GM21367 (cell line): ENCODE data around the gene PPP1R12C.
"Not testable (repeated sequence)": the region's sequence is repeated elsewhere in the genome, so short reads cannot be mapped to it uniquely, and the experiment has no call there.

Experiments
- ATAC-seq: cut with Tn5 transposase; IDR thresholded peaks from one replicate; pipeline ENCODE4 v1.9.1; 2021; ENCODE audit not compliant: unreplicated experiment

The PPP1R12C gene

GRCh38 chr19:55112246-55112776, 5.1 kb downstream of the PPP1R12C start:
- ATAC-seq = no peak

GRCh38 chr19:55111238-55111831, 6.1 kb downstream of the PPP1R12C start:
- no peak for ATAC-seq

DNA sequence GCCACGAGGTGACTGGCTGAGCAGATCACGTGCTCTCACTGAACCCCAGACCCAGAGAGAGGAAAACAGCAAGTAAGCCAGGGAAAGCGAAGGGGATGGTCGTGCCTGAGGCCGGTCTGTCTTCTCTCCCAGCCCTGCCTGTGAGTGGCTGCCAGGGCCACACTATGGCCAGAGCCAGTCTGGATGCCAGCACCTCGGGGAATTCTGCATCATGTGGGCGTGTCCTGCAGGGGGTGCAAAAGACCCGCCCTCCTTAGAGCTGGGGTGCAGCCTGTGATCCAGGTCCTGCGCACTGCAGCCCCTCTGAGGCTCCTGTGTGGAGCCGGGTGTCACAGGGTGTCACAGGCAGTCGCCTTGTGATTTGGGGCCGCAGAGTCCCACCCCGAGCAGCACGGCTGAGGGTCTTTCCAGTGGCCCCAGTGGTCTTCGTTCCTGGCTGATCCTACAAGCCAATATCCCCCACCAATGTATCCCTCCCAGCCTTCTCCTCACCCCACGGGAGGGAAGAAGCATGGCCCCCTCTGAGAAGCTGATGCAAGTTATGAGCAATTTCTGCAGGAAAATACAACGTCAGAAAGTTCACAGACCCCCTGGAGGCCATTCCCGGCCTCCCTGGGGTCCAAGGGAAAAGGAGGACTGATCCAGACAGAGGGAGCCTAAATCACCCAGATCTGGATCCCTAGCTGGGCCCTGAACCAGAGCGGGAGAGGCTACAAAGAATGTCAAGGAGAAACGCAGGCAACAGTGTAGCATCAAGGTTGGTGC, 7.7 kb downstream of the PPP1R12C start:
- no peak for ATAC-seq

GRCh38 chr19:55107252-55107651, 10.2 kb downstream of the PPP1R12C start:
- not testable (repeated sequence) for ATAC-seq

- no peak for ATAC-seq
Measured at GRCh38 chr19:55106591-55106990, 10.8 kb downstream of the PPP1R12C start.

DNA sequence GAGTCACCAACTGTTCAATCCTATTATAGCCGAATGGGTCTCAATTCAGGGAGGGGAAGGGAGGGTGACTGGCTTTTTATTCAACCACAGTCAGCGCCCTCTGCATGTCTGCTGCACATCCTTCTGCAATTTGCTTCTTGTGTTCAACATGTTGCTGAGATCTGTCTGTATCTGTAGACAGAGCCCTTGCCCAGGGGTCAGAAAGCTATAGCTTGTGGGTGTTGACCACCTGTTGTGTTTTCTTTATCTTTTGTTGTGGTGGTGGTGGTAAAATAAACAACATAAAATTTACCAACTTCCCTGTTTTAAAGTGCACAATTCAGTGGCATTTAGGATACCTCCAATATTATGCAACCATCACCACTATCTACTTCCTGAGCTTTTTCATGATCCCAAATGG, 12.2 kb downstream of the PPP1R12C start:
- no peak for ATAC-seq

DNA sequence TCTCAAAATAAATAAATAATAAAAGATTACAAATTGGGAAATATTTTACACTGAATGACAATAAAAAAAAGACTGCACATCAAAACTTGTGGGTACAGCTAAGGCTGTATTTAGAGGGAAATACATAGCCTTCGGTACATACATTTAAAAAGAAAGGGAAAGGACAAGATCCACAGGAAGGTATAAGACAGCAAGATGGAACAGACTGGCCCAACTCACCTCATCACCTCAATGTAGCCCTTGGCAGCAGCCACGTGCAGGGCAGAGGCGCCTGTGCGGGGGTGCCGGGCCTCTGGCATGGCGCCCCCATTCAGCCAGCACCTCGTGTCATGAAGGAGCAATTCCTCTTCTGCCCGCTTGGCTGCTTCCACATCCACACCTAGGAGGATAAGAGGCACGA, 14.2 kb downstream of the PPP1R12C start:
- ATAC-seq = no peak

DNA sequence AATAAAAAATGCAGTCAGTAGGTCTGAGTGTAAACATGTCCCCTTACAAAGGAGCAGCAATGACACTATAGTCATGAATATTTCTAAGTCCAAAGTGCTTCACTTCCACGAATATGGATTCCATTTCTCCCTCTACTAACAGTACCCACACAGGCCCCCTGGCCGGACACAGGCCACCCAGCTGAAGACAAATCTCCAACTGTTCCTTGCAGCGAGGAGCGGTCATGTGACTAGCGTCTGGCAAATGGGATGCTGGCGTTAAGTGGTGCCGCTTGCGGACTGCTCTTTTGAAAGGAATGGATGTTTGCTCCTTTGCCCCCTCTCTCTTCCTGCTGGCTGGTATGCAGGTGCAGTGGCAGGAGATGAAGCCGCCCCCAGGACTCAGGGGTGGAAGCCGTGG, 16.2 kb downstream of the PPP1R12C start:
- no peak for ATAC-seq

DNA sequence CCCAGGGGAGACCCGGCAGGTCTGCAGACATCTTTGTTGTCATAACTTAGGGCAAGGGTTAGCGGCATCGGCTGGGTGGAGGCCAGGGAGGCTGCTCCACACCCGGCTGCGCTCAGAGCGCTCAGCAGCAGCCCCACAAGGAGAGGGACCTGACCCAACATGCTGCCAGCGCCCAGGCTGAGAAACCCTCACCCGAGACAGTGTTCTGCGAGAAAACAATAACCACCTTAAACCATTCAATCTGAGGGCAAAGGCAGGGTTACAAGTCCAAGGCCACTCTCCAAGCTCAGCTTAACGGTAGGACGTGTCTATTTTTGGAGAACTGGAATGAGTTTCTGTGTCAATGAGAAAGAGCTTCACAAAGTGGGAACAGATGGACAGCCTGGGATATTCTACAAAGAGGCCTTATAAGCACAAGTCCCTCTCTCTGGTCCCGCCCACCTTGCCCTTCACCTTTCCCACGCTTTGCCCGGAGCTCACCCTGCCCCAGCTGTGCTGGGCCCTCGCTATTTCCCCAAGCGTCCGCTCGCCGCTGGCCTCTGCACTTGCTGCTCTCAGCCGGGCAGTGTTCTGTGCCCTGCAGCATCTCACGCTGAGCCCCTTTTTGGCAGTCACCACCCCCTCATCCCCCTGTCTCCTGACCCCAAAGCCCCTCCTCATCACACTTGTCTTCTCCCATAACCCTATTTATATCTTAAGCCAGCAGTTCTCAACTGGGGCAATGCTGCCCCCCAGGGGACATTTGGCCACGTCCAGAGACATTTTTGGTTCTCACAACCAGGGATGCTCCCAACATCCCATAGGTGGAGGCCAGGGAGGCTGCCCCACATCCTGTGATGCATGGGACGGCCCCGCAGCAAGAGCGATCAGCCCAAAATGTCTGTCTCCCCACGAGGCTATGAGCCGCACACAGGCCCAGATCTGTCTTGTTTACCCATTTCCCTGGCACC, 17.6 kb downstream of the PPP1R12C start:
- no peak for ATAC-seq

DNA sequence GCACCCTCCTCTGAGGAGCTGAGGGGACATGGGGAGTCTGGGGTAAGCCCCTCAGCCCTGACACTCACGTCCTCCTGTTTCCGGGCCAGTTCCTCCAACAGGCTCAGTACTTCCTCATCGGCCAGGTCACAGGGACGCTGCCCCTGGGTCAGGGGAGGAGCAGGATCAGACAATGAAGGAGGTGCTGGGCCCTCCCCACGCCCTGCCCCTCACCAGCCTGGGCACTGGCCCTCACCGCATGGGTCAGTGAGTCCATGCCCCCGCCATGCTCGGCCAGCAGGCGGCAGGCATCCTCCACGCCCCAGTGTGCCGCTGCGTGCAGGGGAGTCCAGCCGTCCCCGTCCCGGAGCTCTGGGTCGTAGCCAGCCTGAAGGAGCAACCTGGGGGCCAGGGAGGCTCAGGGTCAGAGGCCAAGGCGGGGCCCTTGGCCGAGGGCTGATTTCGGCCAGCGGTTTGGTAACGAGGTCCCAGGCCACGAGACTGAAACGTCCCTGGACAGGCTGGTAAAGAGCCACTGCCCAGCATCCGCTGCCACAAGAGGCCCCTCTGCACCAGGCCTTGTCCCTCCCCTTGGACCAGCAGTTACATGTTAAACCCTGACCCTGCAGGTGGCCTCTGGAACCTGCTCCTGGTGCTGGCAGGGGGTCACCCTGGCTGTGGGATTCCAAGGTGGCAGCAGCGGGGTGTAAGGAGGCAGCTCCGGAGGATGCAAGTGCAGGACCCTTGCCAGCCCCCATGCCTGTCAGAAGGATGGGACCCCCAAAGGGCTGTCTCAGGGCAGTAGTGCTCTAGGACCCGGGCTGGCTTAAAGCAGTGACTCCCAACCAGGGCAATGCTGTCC, 18.5 kb downstream of the PPP1R12C start:
- no peak for ATAC-seq

DNA sequence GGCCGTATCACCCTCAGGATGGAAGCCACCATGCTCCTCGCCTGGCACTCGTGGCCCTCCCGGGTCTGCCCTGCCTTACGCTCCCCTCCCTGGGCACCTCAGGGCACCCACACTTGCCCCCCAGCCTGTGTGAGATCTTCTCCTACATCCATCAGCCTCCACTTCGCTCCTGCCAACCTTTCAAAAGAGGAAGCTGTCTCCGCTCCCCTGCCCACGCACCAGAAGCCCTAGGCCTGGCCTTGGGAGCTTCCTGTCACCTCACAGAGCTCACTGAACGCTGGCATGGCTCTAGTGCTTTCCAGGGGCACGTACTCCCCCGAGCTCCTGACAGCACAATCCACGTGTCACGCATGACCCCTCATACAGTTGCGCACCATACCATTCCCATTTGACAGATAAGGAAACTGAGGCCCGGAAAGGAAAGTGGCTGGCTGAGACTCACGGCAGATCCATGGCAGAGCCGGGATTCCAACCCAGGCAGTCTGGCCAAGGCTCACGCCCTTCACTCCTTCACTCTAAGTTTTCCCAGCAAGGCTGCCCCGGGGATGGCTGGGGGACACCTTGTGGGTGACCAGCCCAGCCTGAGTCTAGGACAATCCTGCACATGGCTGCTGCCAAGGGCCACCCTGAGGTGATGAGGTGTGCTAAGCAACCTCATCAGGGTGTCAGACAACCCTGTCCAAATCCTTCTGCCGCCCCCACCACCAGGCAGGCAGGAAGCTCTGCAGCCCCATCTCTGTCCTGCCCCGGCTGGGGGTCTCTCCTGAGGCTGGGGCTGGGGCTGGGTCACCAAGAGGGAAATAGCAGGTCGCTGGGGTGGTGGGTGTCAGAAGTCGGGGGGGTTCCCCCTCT, 19.3 kb downstream of the PPP1R12C start:
- ATAC-seq = no peak

- no peak for ATAC-seq
Measured at GRCh38 chr19:55096061-55096701, 21.3 kb downstream of the PPP1R12C start.

DNA sequence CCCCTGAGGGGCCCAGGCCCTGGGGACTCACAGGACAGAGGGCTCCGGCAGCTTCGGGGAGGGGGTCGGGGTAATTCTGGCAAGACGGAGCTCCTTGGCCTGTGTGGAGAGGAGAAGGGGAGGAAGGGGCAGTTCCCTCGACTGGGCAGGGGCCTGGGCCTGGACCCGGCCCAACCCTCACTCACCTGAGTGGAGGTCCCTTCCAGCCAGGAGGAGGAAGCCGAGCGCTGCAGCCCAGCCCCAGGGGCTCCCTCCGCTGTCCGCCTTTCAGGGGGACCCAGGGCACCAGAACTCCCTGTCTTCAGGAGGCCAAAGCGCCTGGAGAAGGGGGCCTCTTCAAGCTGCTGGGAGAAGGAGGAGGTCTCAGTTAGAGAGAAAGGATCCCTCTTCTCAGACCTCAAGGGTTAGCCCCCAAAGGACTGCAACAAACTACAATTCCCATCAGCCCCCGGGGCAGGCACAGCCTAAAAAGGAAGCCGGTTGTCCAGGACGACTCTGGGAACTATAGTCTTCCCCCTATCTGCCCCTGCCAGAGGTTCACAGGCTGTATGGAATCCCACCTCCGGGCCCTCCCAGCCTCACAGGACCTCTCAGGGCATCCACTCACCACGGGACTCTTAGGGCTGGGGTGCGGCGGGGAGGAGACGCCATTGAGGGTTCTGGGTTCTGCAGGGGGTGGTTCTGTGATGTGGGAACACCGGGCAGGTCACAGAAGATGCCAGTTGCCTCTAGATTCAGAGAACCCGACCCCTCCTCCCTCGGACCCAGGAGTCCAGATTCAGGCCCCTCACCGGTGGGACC, 22.0 kb downstream of the PPP1R12C start:
- ATAC-seq = no peak

- no peak for ATAC-seq
Measured at GRCh38 chr19:55094456-55095259, 22.8 kb downstream of the PPP1R12C start.

DNA sequence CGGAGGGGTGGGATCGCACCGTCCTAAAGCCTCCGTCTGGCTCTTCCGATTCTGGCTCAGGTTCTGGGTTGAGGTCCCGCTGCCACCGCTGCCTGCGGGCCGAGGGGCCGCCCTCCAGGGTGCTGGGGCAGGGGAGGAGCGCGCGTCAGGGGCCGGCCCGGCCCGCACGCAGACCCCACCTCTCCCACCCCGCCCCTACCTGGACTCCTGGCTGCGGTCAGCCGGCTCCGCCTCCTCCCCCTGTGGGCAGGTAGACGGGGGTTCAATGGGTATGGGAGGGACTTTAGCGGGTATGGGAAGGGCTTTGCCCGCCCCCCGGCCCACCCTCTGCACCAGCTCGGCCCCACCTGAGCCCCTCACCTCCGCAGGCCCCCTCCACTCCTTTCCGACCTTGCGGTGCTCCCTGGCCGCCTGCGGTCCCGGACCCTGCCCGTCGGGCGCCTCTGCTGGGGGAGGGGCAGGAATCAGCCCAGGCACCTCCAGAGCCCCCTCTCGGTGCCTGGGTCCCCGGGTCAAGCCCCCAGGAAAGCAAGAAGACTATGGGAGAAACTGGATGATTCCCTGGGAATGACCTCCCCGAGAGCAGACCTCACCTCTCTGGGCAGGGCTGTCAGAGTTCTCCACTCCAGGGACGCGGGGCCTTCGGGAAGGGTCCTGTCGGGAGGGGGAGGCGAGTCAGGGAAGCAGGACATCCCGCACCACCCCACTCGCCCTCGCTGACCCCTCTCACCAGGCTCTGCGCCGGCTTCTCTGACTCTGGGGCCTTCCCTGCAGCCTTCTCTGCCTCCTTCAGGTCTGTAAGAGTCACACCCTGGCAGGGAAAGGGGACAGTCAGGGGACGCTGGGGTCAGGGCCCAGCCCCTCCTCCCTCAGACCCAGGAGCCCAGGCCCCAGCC, 24.8 kb downstream of the PPP1R12C start:
- no peak for ATAC-seq

GRCh38 chr19:55091955-55092354, 25.5 kb downstream of the PPP1R12C start:
- no peak for ATAC-seq
